Neural progenitor cell (in vitro differentiated cells): ENCODE results near the gene TRIM63.

Source experiments
- CTCF ChIP-seq: fragments of 200-600 bp; sonication (generic); IDR thresholded peaks from 2 replicates; pipeline ENCODE4 v1.5.1; 2017; ENCODE audit warnings: antibody characterized with exemption, mild to moderate bottlenecking
- EZH2 ChIP-seq: fragments of 200-600 bp; sonication (generic); IDR thresholded peaks from 2 replicates; pipeline ENCODE4 v1.6.1; 2017; ENCODE audit warnings: antibody characterized with exemption, mild to moderate bottlenecking, moderate library complexity
- EZH2phosphoT487 ChIP-seq: fragments of 200-600 bp; sonication (generic); IDR thresholded peaks from 2 replicates; pipeline ENCODE4 v1.6.1; 2017; ENCODE audit warnings: antibody characterized with exemption

GRCh38 chr1:26023009-26023408 is 44.4 kb downstream of the TRIM63 start:
- TF ChIP-seq CTCF (no peak), EZH2 (no peak), EZH2phosphoT487 (no peak)
